ENCODE results near the gene HID1. TPM values are rescaled to one million over a fixed set of nuclear protein-coding genes. Genes with fewer than 3 reads are reported as not detected.

Gene HID1
- total and polyA plus RNA-seq, 2 donors (not counting 1 experiment from before 2014, with no cell fraction given) = 3.9 to 4.0 TPM

GRCh38 chr17:74994440-74994839, 21.9 kb upstream of the HID1 start:
- ATAC-seq (ENCODE audit: low read depth) = no peak
- no peaks in the 10 kb centered on the region for H3K79me2 ChIP-seq (ENCODE audit: control insufficient read depth, insufficient read depth, low read length)
- no peaks in the 10 kb centered on the region for H3K36me3 ChIP-seq (replicated peaks in 1 of 2; ENCODE audit: control extremely low read depth in 1 of 2, control insufficient read depth in 1 of 2, extremely low read depth in 1 of 2, insufficient read depth in 2 of 2, low read length in 1 of 2)
- H3K9ac ChIP-seq (ENCODE audit: low read length) = no peak overlapping the region
- DNase-seq = no peak
- H3K4me1 ChIP-seq (ENCODE audit: control insufficient read depth in 2 of 2, insufficient read depth in 2 of 2, low read length in 2 of 2) = no peaks in the 10 kb centered on the region
- H3K4me3 ChIP-seq (ENCODE audit: control extremely low read depth in 1 of 5, extremely low read depth in 1 of 5, insufficient read depth in 1 of 5, low read depth in 2 of 5, low read length in 4 of 5) = no peak overlapping the region
- ChIA-PET CTCF (no interaction called here), POLR2A (no interaction called here)
- no peak overlapping the region for H3K4me3 Mint-ChIP-seq
- no peaks in the 10 kb centered on the region for H3K9me3 Mint-ChIP-seq (ENCODE audit: insufficient read depth)
- no peak overlapping the region for H3K4me2 ChIP-seq (replicated peaks; ENCODE audit: low read depth, low read length, poor library complexity, severe bottlenecking)
- H4K20me1 ChIP-seq (ENCODE audit: control insufficient read depth, insufficient read depth, low read length, poor library complexity, severe bottlenecking) = no peaks in the 10 kb centered on the region
- intact Hi-C loops (cut with micrococcal nuclease) = no loop called here
- peaks cover 0 to 11% (median 0%) of the 10 kb centered on the region in 4 experiments for H3K27me3 ChIP-seq (replicated peaks in 1 of 4; ENCODE audit: control extremely low read depth in 1 of 4, control insufficient read depth in 3 of 4, insufficient read depth in 4 of 4, low read length in 3 of 4)
- H2AFZ ChIP-seq (ENCODE audit: insufficient read depth, low read depth, low read length, poor library complexity, severe bottlenecking) = no peak overlapping the region
- H3K27me3 Mint-ChIP-seq = peaks cover 11% of the 10 kb centered on the region
- WGBS (ENCODE audit: insufficient coverage) = 100% methylated on average over 1 of the region's 7 CpGs
- H3K27ac ChIP-seq (ENCODE audit: low read length in 2 of 2) = no peak overlapping the region
- TF ChIP-seq EZH2 (IDR thresholded peaks at IDR 0.05; ENCODE audit: borderline replicate concordance, insufficient read depth, low read depth, low read length, poor library complexity, severe bottlenecking) (no peak), CTCF (IDR thresholded peaks at IDR 0.05) (no peak)
- no peaks in the 10 kb centered on the region for H3K9me3 ChIP-seq (ENCODE audit: control extremely low read depth in 1 of 3, control insufficient read depth in 2 of 3, insufficient read depth in 1 of 3, low read length in 2 of 3)
- no peaks in the 10 kb centered on the region for H3K4me1 Mint-ChIP-seq
- no peak overlapping the region for H3K27ac Mint-ChIP-seq

- Mint-ChIP-seq H3K27me3 (peaks cover 13% of the 10 kb centered on the region), H3K4me1 (peaks cover 7% of the 10 kb centered on the region), H3K9me3 (ENCODE audit: insufficient read depth) (no peaks in the 10 kb centered on the region), H3K4me3 (no peak overlapping the region), H3K27ac (no peak overlapping the region)
- Histone ChIP-seq H3K27me3 (replicated peaks in 1 of 4; ENCODE audit: control extremely low read depth in 1 of 4, control insufficient read depth in 3 of 4, insufficient read depth in 4 of 4, low read length in 3 of 4) (peaks cover 0 to 27% (median 11%) of the 10 kb centered on the region in 4 experiments), H3K27ac (ENCODE audit: low read length in 2 of 2) (no peak overlapping the region), H2AFZ (ENCODE audit: insufficient read depth, low read depth, low read length, poor library complexity, severe bottlenecking) (no peak overlapping the region), H3K9me3 (ENCODE audit: control extremely low read depth in 1 of 3, control insufficient read depth in 2 of 3, insufficient read depth in 1 of 3, low read length in 2 of 3) (peaks cover 0 to 4% (median 0%) of the 10 kb centered on the region in 3 donors), H3K36me3 (replicated peaks in 1 of 2; ENCODE audit: control extremely low read depth in 1 of 2, control insufficient read depth in 1 of 2, extremely low read depth in 1 of 2, insufficient read depth in 2 of 2, low read length in 1 of 2) (no peaks in the 10 kb centered on the region), H3K4me1 (ENCODE audit: control insufficient read depth in 2 of 2, insufficient read depth in 2 of 2, low read length in 2 of 2) (peaks cover 9 to 10% of the 10 kb centered on the region in 2 donors), H3K4me2 (replicated peaks; ENCODE audit: low read depth, low read length, poor library complexity, severe bottlenecking) (no peak overlapping the region), H3K9ac (ENCODE audit: low read length) (no peak overlapping the region), H3K4me3 (ENCODE audit: control extremely low read depth in 1 of 5, extremely low read depth in 1 of 5, insufficient read depth in 1 of 5, low read depth in 2 of 5, low read length in 4 of 5) (no peak overlapping the region), H4K20me1 (ENCODE audit: control insufficient read depth, insufficient read depth, low read length, poor library complexity, severe bottlenecking) (no peaks in the 10 kb centered on the region), H3K79me2 (ENCODE audit: control insufficient read depth, insufficient read depth, low read length) (no peaks in the 10 kb centered on the region)
- TF ChIP-seq CTCF (IDR thresholded peaks at IDR 0.05) = no peak
- no peak for TF ChIP-seq EZH2 (IDR thresholded peaks at IDR 0.05; ENCODE audit: borderline replicate concordance, insufficient read depth, low read depth, low read length, poor library complexity, severe bottlenecking)
- intact Hi-C loops (cut with micrococcal nuclease) = no loop called here
- ChIA-PET CTCF (interaction anchor here (0.6 to 1.2 kb wide), 3 partner anchors 9 to 78 kb away, joined by 3 to 6 read pairs (median 4); partner anchors contain the start of gene MRPL58), POLR2A (interaction anchor here (0.6 kb wide), 1 partner anchor 196 kb away, joined by 3 read pairs; no protein-coding TSS in a partner anchor)
- 61% methylated on average over 2 of the region's 2 CpGs for WGBS (ENCODE audit: insufficient coverage)
- no peak for ATAC-seq (ENCODE audit: low read depth)
- DNase-seq = no peak
Observed at GRCh38 chr17:74992223-74992622, 19.7 kb upstream of the HID1 start.

All from B cell (primary cell).